ENCODE data around the gene DLGAP1.
A peak's percentile ranks its signal among the peaks of the same experiment; 100 is the strongest.

DLGAP1 gene

DNA sequence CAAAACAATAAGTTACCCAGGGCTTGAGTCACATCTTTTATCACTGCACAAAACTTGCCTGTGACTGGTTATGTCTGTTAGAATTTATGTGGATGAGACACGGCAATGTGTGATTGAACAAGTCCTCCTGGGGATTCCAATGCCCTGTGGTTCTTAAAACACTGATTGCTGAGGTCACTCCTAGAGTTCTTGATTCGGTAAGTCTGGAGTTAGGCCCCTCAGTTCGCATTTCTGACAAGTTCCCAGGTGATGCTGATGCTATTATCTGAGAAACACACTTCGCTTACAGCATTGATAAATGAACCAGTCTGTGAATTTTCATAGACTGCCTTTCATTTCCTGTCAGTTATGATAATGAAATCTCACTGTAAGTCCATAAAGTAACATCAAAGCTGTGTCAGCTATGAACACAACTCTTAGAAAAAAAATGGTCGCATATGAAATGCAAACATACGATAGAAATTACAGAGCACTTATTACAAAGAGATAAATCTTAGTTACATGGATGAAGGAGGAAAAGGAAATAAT, 214.0 kb downstream of the DLGAP1 start:
- DNase-seq (ENCODE audit: low spot score) = no peak

- no peak for DNase-seq (ENCODE audit: low spot score)
Observed at GRCh38 chr18:4238966-4239365, 216.1 kb downstream of the DLGAP1 start.

DNA sequence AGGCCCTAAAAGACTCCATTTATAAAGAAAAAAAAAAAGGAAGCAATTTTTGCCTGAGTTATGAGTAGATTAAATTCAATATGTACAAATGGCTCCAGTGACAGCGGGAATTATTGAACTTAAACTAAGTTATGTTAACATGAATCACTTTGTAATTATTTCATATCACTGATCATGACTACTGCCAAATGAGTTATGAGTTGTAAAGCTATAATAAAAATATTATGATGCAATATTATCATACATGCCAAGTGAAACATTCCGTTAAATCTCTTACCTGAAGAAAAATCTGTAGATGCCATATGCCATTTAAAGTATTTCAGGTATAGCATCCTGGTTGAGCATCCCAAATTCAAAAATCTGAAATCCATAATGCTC, 217.5 kb downstream of the DLGAP1 start:
- no peak for DNase-seq (ENCODE audit: low spot score)

DNA sequence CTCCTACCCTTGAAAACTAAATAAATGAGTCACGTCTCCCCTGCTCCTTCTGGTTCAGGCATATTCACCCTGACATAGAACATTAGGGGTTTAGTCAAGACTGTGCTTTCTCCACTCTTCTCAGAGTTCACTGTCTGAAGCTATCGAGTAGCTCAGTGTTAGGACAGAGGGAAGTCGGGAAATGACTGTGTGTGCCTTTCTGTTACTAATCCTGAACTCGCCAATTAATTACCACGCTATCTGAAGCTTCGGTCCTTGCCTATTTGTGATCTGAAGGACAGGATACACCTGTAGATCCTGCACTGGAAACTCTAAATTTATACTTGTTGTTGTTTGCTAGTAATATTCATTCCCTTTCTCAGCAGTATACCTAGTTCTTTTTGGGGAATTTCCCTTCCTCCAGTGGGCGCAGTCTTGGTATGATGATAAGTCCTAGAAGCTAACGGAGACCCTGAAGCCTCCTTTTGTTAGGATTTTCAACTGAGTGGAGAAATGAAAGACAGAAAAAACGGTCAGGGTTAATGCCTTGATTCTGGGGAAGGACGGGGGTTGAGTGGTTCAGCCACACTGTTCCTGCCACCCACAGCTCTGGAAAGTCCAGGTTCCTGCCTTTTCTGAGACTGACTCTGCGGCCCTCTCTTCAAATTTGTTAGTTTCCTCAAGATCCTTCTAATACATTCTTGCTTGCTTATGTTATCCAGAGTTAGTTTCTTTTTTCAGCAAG, 218.0 kb downstream of the DLGAP1 start:
- no peak for DNase-seq (ENCODE audit: low spot score)

DNA sequence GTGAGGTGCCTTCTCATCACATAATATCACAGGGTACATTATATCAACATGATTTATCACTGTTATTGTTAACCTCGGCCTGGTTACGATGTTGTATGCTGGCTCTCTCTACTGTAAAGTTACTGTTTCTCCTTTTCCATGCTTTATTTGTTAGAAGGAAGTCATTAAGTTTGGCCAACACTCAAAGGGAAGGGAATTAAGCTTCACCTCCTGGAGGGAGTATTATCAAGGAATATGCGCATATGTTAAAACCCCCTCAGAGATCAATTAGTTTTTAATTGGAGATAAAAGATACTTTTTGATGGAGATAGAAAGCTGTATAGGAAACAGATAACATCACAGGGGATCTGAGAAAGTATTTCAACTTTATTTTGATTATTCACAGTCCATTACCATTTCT, 221.6 kb downstream of the DLGAP1 start:
- no peak for DNase-seq (ENCODE audit: low spot score)

GRCh38 chr18:4232656-4233055, 222.5 kb downstream of the DLGAP1 start:
- DNase-seq (ENCODE audit: low spot score) = no peak

GRCh38 chr18:4231260-4231659, 223.8 kb downstream of the DLGAP1 start:
- DNase-seq (ENCODE audit: low spot score) = no peak

- DNase-seq (ENCODE audit: low spot score) = no peak
Observed at GRCh38 chr18:4230450-4231168, 224.5 kb downstream of the DLGAP1 start.

DNA sequence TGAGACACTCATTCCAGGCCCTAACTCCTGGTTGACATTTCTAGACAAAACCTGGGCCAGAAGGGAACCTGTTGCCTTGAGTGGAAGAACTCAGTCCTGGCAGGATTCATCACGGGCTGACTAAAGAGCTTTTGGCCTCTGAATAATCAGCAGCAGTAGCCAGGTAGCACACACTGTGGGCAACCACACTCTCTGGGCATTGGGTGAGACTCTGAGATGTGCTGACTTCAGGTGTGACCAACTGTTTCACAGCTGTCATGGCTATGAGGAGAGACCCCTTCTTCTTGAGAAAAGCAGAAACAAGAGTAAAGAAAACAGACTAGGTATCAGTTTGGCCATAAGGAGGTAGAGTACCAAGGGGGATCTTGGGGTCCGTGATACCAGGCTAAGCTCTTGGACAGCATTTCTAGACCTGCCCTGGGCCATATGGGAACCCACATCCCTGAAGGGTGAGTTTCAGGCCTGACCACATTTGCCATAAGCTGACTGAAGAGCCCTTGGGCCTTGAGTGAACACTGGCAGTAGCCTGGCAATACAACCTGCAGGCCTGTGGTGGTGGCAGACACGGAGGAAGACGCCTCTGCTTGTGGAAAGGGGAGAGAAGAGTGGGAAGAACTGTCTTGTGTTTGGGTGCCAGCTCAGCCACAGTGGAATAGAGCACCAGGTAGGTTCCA, 230.9 kb downstream of the DLGAP1 start:
- DNase-seq (ENCODE audit: low spot score) = no peak

GRCh38 chr18:4211111-4211837, 243.8 kb downstream of the DLGAP1 start:
- no peak for DNase-seq (ENCODE audit: low spot score)

DNA sequence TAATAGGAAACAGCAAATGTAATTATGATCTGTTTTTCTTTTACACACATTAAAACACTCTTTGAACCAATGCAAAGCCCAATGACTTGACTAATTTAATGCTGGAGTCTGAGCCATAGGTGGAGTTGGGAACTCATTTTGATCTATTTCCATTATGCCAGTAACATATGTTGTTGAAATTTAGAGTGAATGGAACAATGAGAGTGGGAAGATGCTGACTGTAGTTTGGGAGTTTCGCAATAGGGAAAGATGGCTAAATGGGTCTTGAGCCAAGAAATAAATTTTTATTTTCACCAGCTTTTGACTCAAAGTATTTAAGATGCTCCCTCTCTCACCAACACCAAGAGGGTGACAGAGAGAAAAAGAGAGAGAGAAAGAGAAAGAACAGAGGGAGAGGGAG, 246.7 kb downstream of the DLGAP1 start:
- no peak for DNase-seq (ENCODE audit: low spot score)

DNA sequence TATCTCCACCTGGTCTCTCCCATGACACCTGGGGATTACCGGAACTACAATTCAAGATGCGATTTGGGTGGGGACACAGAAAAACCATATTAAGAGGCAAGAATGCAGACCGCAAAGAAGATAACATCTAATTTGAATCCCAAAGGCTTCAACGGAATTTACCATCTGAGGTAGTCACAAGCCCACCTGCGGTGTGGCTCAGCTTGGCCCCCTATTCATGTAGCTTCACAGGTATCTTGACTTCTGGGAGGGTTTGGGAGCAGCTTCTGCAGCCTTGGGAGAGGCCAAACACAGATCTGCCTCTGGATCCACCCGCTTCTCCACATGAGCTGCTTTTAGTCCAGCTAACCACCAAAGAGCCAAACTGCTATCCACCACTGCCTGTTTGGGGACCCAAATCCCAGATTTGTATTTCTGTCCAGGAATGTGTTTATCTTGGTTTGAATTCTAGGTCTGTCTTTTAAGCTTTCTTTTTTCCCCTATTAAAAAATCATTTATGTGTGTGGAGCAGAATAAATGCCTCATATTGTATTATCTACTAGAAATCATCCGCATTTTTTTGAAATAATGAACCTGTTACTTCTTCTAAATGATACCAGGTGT, 247.6 kb downstream of the DLGAP1 start:
- DNase-seq (ENCODE audit: low spot score) = no peak

DNA sequence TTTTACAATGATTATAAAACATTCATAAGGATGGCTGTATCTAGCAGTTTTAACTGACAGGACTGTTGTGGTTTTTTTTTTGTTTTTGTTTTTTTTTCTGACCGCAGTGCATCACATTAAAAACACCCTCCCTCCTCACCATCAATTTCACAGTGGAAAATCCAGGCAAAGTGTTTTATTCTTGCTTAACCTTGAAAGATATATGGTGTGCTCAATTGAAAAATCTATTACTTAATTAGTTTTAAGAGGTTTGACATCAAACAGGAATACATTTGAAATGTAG, 250.7 kb downstream of the DLGAP1 start:
- DNase-seq (ENCODE audit: low spot score) = no peak

DNA sequence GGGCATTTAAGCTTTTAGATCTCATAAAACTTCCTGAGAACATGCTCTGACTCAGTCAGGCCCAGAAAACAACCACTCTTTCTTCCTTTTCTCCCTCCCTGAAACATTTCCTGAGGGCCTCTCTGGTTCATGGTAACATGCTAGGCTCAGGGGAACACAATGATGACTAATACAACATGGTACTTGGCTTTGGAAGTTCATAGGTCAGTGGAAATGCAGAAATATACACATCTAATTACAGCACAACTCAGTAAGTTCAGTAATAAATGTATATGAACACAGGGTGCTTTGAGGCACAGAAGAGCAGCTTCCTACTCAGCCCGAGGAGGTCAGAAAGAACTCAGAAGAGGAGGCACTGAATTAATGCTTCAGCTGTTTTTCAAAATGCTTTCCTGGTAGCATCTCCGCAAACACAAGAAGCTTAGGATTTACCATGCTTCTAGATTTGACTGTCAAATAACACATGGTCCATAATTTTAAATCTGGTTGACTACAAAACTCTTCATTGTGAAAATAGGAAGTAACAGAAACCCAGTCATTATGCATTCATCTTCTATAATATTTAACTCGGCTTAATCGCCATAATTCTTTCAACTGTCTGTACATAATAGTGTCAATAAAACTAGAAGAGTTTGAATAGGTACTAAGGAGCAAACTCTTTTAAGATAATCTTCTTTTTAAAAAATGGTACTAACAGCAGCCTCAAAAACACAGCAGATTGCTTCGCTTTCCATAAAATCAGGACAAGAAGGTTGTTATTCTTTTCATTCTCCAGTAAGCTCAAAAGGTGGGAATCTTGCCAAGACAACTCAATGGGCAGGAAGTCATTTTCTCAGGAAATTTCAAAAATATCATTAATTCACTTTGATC, 251.3 kb downstream of the DLGAP1 start:
- DNase-seq (ENCODE audit: low spot score) = peak; percentile 61

DNA sequence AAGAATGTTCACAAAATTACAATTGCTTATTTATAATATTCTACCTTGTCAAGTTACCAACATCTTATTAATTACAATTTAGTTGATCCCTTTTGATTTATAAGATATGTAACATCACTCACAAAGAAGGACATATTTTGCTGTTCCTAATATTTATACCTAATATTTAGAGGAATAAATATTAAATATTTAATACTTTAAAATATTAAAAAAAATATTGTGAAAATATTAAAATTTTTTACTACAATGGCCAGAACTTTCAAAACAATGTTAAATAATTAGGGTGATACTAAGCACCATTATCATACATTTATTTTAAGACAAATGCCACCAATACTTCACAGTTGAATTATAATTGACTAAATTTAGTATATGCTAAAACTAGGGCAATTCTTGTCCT, 254.7 kb downstream of the DLGAP1 start:
- DNase-seq (ENCODE audit: low spot score) = no peak

DNA sequence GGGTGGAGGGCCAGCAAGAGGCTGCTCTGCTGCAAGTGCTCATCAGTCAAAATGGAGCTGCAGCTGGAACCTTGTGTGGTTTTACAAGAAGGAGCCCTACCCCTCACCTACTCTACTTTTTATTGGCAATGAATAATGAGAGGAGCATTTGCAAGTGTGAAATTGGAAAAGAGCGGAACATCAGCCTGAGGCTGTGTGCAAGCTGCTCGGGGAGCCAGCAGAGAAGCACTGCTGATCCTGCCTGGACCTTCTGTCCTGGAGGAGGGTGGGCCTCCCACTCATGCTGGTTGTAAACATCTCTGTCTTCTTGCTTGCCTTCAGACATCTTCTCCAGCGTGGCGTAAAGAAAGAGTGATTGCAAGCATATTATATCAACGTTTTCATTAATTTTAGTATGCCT, 256.2 kb downstream of the DLGAP1 start:
- no peak for DNase-seq (ENCODE audit: low spot score)

DNA sequence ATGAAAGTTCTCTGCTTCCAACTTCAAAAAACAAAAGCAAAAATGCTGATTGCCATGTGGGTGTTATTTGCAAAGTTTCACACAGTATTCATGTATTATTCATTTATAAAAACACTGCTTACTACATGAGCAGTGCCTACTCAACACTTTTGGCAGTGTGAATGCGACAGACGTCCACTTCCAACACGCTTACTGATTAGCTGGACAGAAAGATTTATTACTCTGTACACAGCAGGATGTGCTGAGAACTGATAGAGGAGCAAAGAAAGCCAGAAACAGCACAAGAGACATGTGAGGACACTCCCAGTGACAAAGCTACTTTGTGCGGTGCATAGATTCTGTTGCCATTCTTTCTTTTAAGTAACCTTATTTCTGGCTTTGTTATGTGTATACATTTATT, 258.8 kb downstream of the DLGAP1 start:
- no peak for DNase-seq (ENCODE audit: low spot score)

DNA sequence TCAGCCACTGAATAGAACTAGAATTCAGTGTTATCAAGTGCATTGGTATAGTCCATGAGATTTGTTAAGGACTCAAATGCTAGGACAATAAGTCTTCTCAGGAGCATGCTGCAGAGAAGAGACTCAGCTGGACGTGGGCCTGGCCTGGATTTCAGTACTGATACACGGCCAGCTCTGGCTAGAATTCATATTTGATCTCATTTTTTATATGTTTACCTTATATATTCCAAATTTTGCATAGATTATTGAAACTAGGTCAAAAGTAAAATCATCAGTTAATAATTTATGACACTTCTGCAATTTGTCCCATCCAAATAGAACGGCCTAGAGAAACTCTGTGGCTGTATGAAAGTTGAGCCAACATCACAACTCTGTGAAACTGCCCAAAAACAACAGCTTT, 262.0 kb downstream of the DLGAP1 start:
- DNase-seq (ENCODE audit: low spot score) = no peak

GRCh38 chr18:4181882-4182568, 273.1 kb downstream of the DLGAP1 start:
- DNase-seq (ENCODE audit: low spot score) = peak; percentile 29

- no peak for DNase-seq (ENCODE audit: low spot score)
Observed at GRCh38 chr18:4181086-4181485, 274.0 kb downstream of the DLGAP1 start.
